Heart right ventricle (tissue), 16 donors: ENCODE measurements around the gene APPBP2. TPM values are rescaled to one million over a fixed set of nuclear protein-coding genes. Genes with fewer than 3 reads are reported as not detected.

Experiments used
- ATAC-seq, 8 donors: fragments of 200-7000 bp; cut with Tn5 transposase; one replicate each; pipeline ENCODE4 v1.9.1; 2020; ENCODE audit warnings: mild to moderate bottlenecking in 8 of 8, moderate library complexity in 8 of 8, moderate number of reproducible peaks in 1 of 8
- DNase-seq, 2 donors: peaks; one replicate each; pipeline ENCODE4 v3.0.0-alpha.2; 2020
- H3K27ac ChIP-seq, 10 donors: fragments of 200-600 bp; sonication (generic) in 2 of 10; one replicate each; pipeline versions ENCODE4 v1.5.0 to v1.8.0; 2020 to 2022; ENCODE audit warnings: mild to moderate bottlenecking in 3 of 10
- H3K27me3 ChIP-seq, 7 donors: fragments of 200-600 bp; one replicate each; pipeline ENCODE4 v1.8.0; 2021 to 2022; ENCODE audit warnings: mild to moderate bottlenecking in 2 of 7
- H3K36me3 ChIP-seq, 9 donors: fragments of 200-600 bp; sonication (generic) in 1 of 9; one replicate each; pipeline versions ENCODE4 v1.5.0 to v1.8.0; 2020 to 2022; ENCODE audit warnings: mild to moderate bottlenecking in 2 of 9
- H3K4me1 ChIP-seq, 9 donors: fragments of 200-600 bp; sonication (generic) in 1 of 9; one replicate each; pipeline versions ENCODE4 v1.5.0 to v1.8.0; 2020 to 2022; ENCODE audit warnings: mild to moderate bottlenecking in 4 of 9
- H3K4me3 ChIP-seq, 10 donors: fragments of 200-600 bp; sonication (generic) in 2 of 10; one replicate each; pipeline versions ENCODE4 v1.5.0 to v1.8.0; 2020 to 2022; ENCODE audit warnings: mild to moderate bottlenecking in 7 of 10, moderate library complexity in 2 of 10
- H3K9me3 ChIP-seq, 11 donors: fragments of 200-600 bp in 10 of 11; sonication (generic) in 2 of 11; one replicate each; pipeline versions ENCODE4 v1.5.0 to v1.8.0; 2013 to 2022; ENCODE audit warnings: mild to moderate bottlenecking in 2 of 11, control low read depth in 1 of 11, moderate library complexity in 1 of 11
- WGBS, 2 donors: extraction: QIAGEN DNeasy Blood & Tissue Kit; methylation state at CpG; one replicate each; pipeline ENCODE4 v1.1.7; 2013; ENCODE audit warnings: inconsistent platforms in 1 of 2; 5-methylcytosine and 5-hydroxymethylcytosine counted together
- intact Hi-C, 10 donors: fragments of 100-400 bp; cut with DNase I; formaldehyde crosslinking; loops; one replicate each; pipeline versions ENCODE4 v1.11.1 to v1.14.2; 2022
- polyA plus RNA-seq, 2 donors: library from polyadenylated mRNA; stranded (reverse); fragments of 200-250 nt; gene quantifications; one replicate each; pipeline ENCODE4 v1.2.3, GENCODE V29; 2013
- total RNA-seq, 10 donors: library from RNA; stranded (reverse); fragmentation: NEBNext Ultra II Directional in 3 of 10; extraction: Animal tissue kit (Norgen Biotek cat#: 25700) in 3 of 10; gene quantifications; one replicate each; pipeline versions ENCODE4 v1.2.1 to v1.2.4, GENCODE V29; 2021 to 2023
- TF ChIP-seq, protein P1 (sequence below), 9 donors: fragments of 200-600 bp; sonication (generic) in 2 of 9; IDR thresholded peaks; one replicate each; pipeline versions ENCODE4 v1.5.0 to v1.8.0; 2021 to 2022; ENCODE audit warnings: antibody characterized with exemption in 9 of 9, mild to moderate bottlenecking in 5 of 9, moderate library complexity in 1 of 9
- donor health status: Arrhythmogenic right ventricular cardiomyopathy.
- donor health status: ischemic (EF 13 %, LVEDD 7.1; RV severe dilation, severe dysfunction).
- donor health status: healthy with polysubstance abuse.
- donor health status: DM: no; HTN: yes; CAD: no.
- donor health status: DM: no; HTN: no; CAD: no.
- donor health status: ischemic (EF 25% LVEDD 6.9; RV normal size, moderate dysfunction).
- donor health status: ischemic (EF 25% LVEDD 5.7; RV mildly dilated, moderate dysfunction).
- donor health status: healthy.
- donor health status: DM: yes; HTN: yes; CAD: no.
- donor health status: Ischemic cardiomyopathy.
- donor health status: ischemic (EF 35%, LVEDD 5.7; RV mildly dilated, moderate dysfunction).
- donor health status: nonischemic (EF 11% LVEDD 7.7; RV severe dilation, severe dysfunction).
- donor health status: DM: yes; HTN: yes; CAD: no.
- donor health status: PGD.
- donor health status: ischemic (EF 29% LVEDD 5.4; RV normal size, mild dysfunction).
- donor health status: nonischemic (EF 23%, LVEDD 6.1; RV moderate dilation, normal function).

APPBP2 gene
- total and polyA plus RNA-seq, 12 donors = 4.6 to 22.8 (median 17.2) TPM

DNA sequence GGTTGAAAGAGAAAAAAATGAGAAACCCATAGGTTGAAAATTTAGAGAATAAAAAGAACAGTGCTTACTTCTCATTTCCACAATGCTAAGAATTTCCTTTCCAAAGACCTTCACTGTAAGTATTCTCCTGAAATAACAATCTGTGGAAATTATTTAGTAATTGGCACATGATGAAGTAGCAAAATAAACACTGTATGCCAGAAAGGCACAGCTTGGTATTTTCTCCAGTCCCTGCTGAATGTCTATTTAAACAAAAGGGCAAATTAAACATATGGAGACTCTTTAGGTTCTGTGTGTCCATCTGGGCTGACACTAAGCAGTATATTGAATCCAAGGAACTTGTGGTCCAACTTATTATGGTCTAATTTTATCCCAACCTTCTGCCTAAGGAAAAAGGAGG, 57.7 kb downstream of the APPBP2 start:
- DNase-seq (no peak), ATAC-seq (no peak)
- Histone ChIP-seq H3K4me1 (peaks cover 0 to 36% (median 26%) of the 10 kb centered on the region in 9 donors), H3K4me3 (no peak overlapping the region), H3K27ac (no peak overlapping the region), H3K9me3 (no peaks in the 10 kb centered on the region), H3K36me3 (peaks cover 0 to 69% (median 14%) of the 10 kb centered on the region in 9 donors), H3K27me3 (no peaks in the 10 kb centered on the region)
- intact Hi-C loops = loop anchor here in 5 of 10 donors (5.0 to 10.0 kb wide), 3 partner anchors 59 to 176 kb away; partner anchors contain the start of gene APPBP2 (in 1 of the 5)
- TF ChIP-seq, protein P1, sequence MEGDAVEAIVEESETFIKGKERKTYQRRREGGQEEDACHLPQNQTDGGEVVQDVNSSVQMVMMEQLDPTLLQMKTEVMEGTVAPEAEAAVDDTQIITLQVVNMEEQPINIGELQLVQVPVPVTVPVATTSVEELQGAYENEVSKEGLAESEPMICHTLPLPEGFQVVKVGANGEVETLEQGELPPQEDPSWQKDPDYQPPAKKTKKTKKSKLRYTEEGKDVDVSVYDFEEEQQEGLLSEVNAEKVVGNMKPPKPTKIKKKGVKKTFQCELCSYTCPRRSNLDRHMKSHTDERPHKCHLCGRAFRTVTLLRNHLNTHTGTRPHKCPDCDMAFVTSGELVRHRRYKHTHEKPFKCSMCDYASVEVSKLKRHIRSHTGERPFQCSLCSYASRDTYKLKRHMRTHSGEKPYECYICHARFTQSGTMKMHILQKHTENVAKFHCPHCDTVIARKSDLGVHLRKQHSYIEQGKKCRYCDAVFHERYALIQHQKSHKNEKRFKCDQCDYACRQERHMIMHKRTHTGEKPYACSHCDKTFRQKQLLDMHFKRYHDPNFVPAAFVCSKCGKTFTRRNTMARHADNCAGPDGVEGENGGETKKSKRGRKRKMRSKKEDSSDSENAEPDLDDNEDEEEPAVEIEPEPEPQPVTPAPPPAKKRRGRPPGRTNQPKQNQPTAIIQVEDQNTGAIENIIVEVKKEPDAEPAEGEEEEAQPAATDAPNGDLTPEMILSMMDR (IDR thresholded peaks at IDR 0.05) = no peak

DNA sequence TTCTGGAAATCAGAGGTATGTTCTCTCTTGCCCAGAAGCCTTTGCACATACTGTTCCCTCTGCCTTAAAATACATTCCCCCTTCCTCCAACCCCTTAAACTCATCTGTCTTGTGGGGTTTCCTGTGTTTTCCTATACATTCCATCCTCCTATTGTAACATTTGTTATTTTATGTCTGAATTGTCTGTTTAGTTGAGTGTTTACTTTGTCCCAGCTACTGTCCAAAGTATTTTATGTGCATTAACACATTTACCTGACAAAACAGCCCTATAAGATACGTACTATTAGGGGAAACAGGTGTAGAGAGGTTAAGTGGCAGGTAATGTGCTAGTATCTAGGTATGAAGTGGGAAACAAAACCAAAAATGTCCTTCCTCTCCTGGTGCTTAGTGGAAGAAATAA, 61.7 kb downstream of the APPBP2 start:
- Histone ChIP-seq H3K27ac (no peak overlapping the region), H3K9me3 (no peaks in the 10 kb centered on the region), H3K4me1 (peaks cover 0 to 28% (median 16%) of the 10 kb centered on the region in 9 donors), H3K4me3 (no peak overlapping the region), H3K36me3 (peaks cover 0 to 92% (median 35%) of the 10 kb centered on the region in 9 donors), H3K27me3 (no peaks in the 10 kb centered on the region)
- ATAC-seq (no peak), DNase-seq (no peak)
- TF ChIP-seq, protein P1 (IDR thresholded peaks at IDR 0.05) = no peak
- 96 to 100% methylated on average over 1 of the region's 1 CpG for WGBS, 2 donors
- intact Hi-C loops = loop anchor here in 4 of 10 donors (10.0 kb wide), 2 partner anchors 170 to 180 kb away; no protein-coding TSS in a partner anchor

DNA sequence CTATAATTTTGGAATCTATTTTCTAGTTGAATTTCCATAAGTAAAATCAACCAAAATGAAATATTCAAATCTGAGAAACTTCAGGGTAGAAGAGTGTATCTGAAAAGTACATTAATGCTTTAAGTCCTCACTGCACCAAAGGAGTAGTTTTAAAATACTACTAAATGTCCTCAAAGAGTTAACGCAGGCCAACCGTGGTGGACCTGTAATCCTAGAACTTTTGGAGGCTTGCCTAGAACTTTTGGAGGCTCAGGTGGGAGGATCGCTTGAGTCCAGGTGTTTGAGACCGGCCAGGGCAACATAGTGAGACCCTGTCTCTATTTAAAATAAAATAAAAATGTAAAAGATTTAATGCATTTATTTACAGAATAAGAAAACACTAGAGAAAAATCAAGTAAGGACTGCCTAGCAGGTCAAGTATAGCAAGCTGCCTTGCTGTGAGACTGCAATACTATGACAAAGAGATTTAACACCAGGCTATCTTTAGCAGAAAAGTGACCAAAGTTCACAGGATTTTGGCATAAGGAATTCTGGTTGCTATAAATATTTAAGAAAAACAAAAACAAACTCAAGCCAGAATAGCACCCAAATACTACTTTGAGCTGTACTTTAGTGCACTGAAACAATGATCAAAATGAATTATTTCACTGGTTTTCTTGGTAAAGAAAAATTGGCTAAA, 62.7 kb downstream of the APPBP2 start:
- Histone ChIP-seq H3K4me3 (no peak overlapping the region), H3K27me3 (no peaks in the 10 kb centered on the region), H3K4me1 (peaks cover 0 to 18% (median 9%) of the 10 kb centered on the region in 9 donors), H3K36me3 (peaks cover 0 to 96% (median 32%) of the 10 kb centered on the region in 9 donors), H3K9me3 (no peaks in the 10 kb centered on the region), H3K27ac (no peak overlapping the region)
- ATAC-seq (peak in 1 of 8 donors; percentile 49), DNase-seq (no peak)
- TF ChIP-seq, protein P1 (IDR thresholded peaks at IDR 0.05) = no peak
- intact Hi-C loops = loop anchor here in 4 of 10 donors (10.0 kb wide), 2 partner anchors 172 to 182 kb away; no protein-coding TSS in a partner anchor
- WGBS, 2 donors = 63 to 72% methylated on average over 4 of the region's 4 CpGs

DNA sequence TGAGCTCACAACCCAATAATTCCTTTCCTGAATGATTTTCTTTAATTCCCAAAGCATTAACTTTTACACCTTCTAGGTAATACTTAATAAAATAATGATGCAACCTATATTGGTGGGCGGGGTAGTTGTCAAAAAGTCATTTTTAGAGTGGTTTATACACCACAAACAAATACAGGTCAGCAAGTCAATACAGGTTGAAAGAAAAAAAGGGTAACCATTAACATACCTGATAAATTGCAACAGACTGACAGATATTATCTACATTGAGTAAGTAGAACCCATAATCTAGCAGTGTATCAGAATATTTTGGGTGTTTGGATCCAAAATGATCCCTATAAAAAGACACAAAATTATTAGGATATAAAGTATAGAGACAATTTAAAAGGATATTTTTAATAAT, 64.5 kb downstream of the APPBP2 start:
- Histone ChIP-seq H3K27me3 (no peaks in the 10 kb centered on the region), H3K36me3 (peaks cover 0 to 100% (median 44%) of the 10 kb centered on the region in 9 donors), H3K27ac (no peak overlapping the region), H3K4me3 (no peak overlapping the region), H3K4me1 (peaks cover 0 to 14% (median 3%) of the 10 kb centered on the region in 9 donors), H3K9me3 (no peaks in the 10 kb centered on the region)
- no peak for DNase-seq
- TF ChIP-seq, protein P1 (IDR thresholded peaks at IDR 0.05) = no peak
- ATAC-seq = no peak
- 98 to 100% methylated on average over 1 of the region's 1 CpG for WGBS, 2 donors
- intact Hi-C loops = loop anchor here in 4 of 10 donors (10.0 kb wide), 2 partner anchors 173 to 183 kb away; no protein-coding TSS in a partner anchor
